Measurements from ENCODE around the gene EEFSEC.

EEFSEC gene

DNA sequence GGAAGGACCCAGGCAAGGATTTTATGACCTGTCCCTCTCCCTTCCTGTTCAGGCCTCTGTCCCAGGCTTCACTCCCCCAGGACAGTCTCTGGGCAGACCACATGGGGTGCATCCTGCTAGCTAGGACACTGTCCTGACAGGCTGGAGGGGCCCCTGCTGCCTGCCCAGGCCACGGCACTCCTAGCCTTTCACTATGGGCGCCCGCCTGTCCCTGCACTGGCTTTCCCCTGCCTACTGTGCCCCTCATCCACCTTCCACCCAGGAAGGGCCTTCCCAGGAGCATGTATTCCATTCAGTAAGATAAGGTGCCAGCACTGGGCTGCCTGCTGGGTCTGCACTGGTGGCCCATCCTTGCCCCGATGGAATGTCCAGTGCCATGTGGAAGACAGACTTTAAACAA lies 168.1 kb downstream of the EEFSEC start:
- TF ChIP-seq CTCF (IDR thresholded peaks at IDR 0.05; ENCODE audit: extremely low read depth, missing control alignments), result no peak
- DNase-seq (ENCODE audit: low spot score), result no peak

DNA sequence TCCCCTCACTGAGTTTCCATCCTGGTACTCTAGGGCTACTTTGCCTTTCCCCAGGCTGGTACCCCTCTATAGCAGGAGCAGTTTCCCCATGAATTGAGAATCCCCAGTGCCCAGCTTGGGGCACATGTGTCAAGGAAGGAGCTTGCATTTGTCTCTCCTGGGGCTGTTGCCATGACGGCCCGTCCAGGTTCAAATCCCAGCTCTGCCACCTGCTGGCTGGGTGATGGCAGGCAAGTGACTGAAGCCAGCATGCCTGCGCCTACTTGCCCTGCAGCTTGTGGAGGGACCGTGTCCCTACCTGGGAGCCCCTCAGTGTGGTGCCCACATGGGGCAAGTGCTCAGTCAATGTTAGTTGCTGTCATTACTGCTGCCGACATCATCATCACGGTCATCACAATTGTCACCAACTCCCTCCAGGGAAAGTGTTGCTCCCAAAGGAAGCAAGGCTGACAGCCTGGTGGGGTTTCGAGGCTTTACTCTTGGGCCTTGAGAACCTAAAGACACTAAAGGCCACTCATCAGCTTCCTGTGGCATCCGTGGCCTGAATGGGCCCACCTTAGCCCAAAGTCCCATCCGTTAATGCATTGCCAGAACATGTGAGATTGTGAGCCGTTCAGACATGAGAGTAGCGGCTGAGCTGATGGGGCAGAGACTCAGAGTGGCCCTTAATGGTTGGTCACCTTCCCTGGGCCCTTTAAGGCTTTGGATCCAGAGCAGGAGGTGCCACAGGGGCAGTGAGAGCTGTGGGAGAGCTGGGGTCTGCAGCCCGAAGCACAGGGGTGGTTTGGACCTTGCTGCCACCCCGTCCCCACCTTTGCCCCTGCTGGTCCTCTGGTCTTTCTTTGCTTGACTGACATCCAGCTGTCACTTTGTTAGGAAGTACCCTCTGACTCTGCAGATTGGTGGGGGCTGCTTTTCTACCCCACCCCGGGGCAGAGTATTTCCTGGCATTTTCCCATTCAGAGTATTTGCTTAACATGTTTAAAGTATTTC lies 169.0 kb downstream of the EEFSEC start:
- DNase-seq (ENCODE audit: low spot score), result peak; percentile 32
- peak; percentile 38 for TF ChIP-seq CTCF (IDR thresholded peaks at IDR 0.05; ENCODE audit: extremely low read depth, missing control alignments)

DNA sequence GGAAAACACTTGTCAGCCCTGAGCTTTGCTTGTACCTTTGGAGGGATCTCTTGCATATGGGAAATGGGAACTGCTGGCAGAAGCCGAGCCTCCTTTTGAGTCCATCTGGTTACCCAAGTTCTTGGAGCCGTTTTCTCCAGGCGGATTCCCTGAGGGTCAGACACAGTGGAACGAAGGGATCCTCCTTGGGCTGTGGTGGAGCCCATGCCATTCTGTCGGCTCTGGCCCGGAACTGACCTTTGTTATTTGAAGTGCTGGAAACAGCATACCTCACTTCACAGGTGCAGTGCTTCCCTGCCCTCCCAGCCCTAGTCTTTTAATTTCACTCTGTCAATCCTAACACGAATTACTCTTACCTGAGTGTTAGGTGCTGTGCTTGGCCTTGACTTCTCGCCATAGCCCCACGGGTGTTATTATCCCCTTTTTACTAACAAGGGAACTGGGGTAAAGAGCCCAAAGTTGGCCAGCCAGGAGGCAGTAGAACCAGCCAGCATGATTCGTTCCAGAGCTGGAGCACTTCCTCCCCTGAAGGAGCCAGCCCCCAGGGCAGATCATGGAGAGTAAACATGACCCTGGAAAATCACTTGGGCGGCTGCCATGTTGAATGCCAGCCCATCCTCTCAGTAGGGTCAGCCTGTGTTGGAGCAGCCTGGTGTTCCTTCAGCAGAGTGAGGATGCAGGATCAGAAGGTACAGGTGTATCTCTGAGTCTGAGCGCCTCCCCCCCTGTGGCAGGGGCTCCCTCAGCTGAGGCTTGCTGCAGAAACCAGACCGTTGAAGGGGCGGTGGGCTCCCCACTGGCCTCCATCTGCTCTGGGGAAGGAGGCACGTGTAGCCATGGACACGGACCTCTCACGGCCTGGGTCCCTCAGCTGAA lies 170.2 kb downstream of the EEFSEC start:
- DNase-seq (ENCODE audit: low spot score), result no peak
- no peak for TF ChIP-seq CTCF (IDR thresholded peaks at IDR 0.05; ENCODE audit: extremely low read depth, missing control alignments)

GRCh38 chr3:128324911-128325592 lies 171.8 kb downstream of the EEFSEC start:
- TF ChIP-seq CTCF (IDR thresholded peaks at IDR 0.05; ENCODE audit: extremely low read depth, missing control alignments), result no peak
- DNase-seq (ENCODE audit: low spot score), result no peak

GRCh38 chr3:128326051-128326823 lies 173.0 kb downstream of the EEFSEC start:
- no peak for TF ChIP-seq CTCF (IDR thresholded peaks at IDR 0.05; ENCODE audit: extremely low read depth, missing control alignments)
- no peak for DNase-seq (ENCODE audit: low spot score)

GRCh38 chr3:128327606-128328031 lies 174.3 kb downstream of the EEFSEC start:
- DNase-seq (ENCODE audit: low spot score), result no peak
- TF ChIP-seq CTCF (IDR thresholded peaks at IDR 0.05; ENCODE audit: extremely low read depth, missing control alignments), result no peak

Measured in GM20000 (cell line).